DND-41 (cell line): Measurements from ENCODE around the gene MMP17.

ENCODE experiments used
- ATAC-seq: fragments of 200-7000 bp; cut with Tn5 transposase; 3 replicates; pipeline ENCODE4 v1.9.1; 2021; ENCODE audit warnings: low read depth; ENCODE audit not compliant: insufficient read depth
- DNase-seq: peaks from one replicate; pipeline ENCODE4 v3.0.0-alpha.2; 2020
- H2AFZ ChIP-seq: 2 replicates; pipeline ENCODE4 v1.6.0; 2012; ENCODE audit warnings: low read depth, low read length
- H3K27ac ChIP-seq: 2 replicates; pipeline ENCODE4 v1.5.1; 2012; ENCODE audit warnings: low read length, inconsistent platforms
- H3K27me3 ChIP-seq: fragments of 200-600 bp; sonication (generic); 2 replicates; pipeline ENCODE4 v1.6.0; 2012; ENCODE audit warnings: low read length, mild to moderate bottlenecking, inconsistent platforms; ENCODE audit not compliant: insufficient read depth, poor library complexity
- H3K36me3 ChIP-seq: 2 replicates; pipeline ENCODE4 v1.5.1; 2012; ENCODE audit warnings: low read length, inconsistent platforms; ENCODE audit not compliant: insufficient read depth
- H3K4me1 ChIP-seq: 2 replicates; pipeline ENCODE4 v1.5.1; 2012; ENCODE audit warnings: mild to moderate bottlenecking, low read length; ENCODE audit not compliant: insufficient read depth
- H3K4me2 ChIP-seq: 2 replicates; pipeline ENCODE4 v1.6.0; 2012; ENCODE audit warnings: mild to moderate bottlenecking, moderate library complexity, low read length, inconsistent platforms; ENCODE audit not compliant: insufficient read depth
- H3K4me3 ChIP-seq, 2 experiments: fragments of 200-600 bp in 1 of 2; shearing (Covaris generic) in 1 of 2; 2 replicates each; pipeline ENCODE4 v1.5.1; 2012 to 2016; ENCODE audit warnings: inconsistent platforms in 2 of 2, low read length in 2 of 2, mild to moderate bottlenecking in 2 of 2, low read depth in 1 of 2, moderate library complexity in 1 of 2
- H3K79me2 ChIP-seq: 2 replicates; pipeline ENCODE4 v1.6.0; 2012; ENCODE audit warnings: low read length, inconsistent platforms; ENCODE audit not compliant: insufficient read depth
- H3K9ac ChIP-seq: 2 replicates; pipeline ENCODE4 v1.6.0; 2012; ENCODE audit warnings: low read depth, mild to moderate bottlenecking, inconsistent platforms, low read length, moderate library complexity
- H3K9me3 ChIP-seq: 2 replicates; pipeline ENCODE4 v1.5.1; 2012; ENCODE audit warnings: low read length, moderate library complexity, mild to moderate bottlenecking, inconsistent platforms; ENCODE audit not compliant: insufficient read depth, severe bottlenecking
- H4K20me1 ChIP-seq: 2 replicates; pipeline ENCODE4 v1.6.0; 2012; ENCODE audit warnings: low read length; ENCODE audit not compliant: insufficient read depth
- EZH2 ChIP-seq: IDR thresholded peaks from 3 replicates; pipeline ENCODE4 v1.6.1; 2012; ENCODE audit warnings: borderline replicate concordance, low read depth, mild to moderate bottlenecking, moderate library complexity, low read length, inconsistent platforms; ENCODE audit not compliant: severe bottlenecking
- TF ChIP-seq, protein P1 (sequence below): IDR thresholded peaks from 2 replicates; pipeline ENCODE4 v1.5.1; 2012; ENCODE audit warnings: borderline replicate concordance, low read length, moderate library complexity, mild to moderate bottlenecking; ENCODE audit not compliant: poor library complexity, severe bottlenecking; ENCODE audit errors: extremely low read depth

The MMP17 gene

DNA sequence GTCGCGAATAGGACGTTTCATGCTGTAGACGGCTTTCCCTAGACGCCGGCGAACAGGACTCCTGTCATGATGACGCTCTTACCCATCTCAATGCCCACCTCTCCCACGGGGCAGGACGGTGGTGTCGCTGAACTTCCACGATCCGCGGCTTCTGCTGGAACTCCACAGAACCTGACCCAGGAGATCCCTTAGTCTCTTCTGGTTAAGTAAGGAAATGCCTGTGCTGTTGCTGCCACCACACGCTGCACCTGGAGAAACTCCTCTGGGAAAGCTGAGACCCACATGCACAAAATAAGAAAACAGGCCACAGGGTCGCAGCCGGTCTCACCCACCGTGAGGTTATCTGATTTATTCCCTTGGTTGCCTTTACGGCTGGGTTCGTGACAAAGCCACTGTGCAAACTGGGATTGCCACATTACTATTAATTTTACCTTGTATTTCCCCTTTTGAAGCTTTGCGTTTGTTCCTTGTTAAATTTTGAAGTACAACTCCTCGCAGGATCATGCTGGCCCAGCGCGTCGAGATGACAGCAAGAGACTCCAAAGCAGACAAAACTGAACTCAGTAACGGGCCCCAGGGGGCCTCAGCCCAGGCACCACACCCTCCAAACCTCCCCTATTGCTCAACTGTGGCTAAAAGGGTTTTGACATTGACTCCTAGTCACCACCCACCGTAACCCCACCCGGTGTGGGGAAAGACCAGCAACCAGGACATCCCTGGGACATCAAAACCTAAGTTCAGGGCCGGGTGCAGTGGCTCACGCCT is 9.2 kb upstream of the MMP17 start:
- Histone ChIP-seq H3K36me3 (no peaks in the 10 kb centered on the region), H3K79me2 (no peaks in the 10 kb centered on the region), H3K4me1 (no peaks in the 10 kb centered on the region), H4K20me1 (no peaks in the 10 kb centered on the region; the same call in 1 of the 2 replicates), H3K9me3 (no peaks in the 10 kb centered on the region), H2AFZ (no peak overlapping the region), H3K27me3 (no peaks in the 10 kb centered on the region), H3K4me2 (no peak overlapping the region), H3K4me3 (no peak overlapping the region), H3K27ac (no peak overlapping the region), H3K9ac (no peak overlapping the region)
- TF ChIP-seq, protein P1, sequence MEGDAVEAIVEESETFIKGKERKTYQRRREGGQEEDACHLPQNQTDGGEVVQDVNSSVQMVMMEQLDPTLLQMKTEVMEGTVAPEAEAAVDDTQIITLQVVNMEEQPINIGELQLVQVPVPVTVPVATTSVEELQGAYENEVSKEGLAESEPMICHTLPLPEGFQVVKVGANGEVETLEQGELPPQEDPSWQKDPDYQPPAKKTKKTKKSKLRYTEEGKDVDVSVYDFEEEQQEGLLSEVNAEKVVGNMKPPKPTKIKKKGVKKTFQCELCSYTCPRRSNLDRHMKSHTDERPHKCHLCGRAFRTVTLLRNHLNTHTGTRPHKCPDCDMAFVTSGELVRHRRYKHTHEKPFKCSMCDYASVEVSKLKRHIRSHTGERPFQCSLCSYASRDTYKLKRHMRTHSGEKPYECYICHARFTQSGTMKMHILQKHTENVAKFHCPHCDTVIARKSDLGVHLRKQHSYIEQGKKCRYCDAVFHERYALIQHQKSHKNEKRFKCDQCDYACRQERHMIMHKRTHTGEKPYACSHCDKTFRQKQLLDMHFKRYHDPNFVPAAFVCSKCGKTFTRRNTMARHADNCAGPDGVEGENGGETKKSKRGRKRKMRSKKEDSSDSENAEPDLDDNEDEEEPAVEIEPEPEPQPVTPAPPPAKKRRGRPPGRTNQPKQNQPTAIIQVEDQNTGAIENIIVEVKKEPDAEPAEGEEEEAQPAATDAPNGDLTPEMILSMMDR = no peak
- no peak for TF ChIP-seq EZH2
- DNase-seq (no peak), ATAC-seq (no peak)

DNA sequence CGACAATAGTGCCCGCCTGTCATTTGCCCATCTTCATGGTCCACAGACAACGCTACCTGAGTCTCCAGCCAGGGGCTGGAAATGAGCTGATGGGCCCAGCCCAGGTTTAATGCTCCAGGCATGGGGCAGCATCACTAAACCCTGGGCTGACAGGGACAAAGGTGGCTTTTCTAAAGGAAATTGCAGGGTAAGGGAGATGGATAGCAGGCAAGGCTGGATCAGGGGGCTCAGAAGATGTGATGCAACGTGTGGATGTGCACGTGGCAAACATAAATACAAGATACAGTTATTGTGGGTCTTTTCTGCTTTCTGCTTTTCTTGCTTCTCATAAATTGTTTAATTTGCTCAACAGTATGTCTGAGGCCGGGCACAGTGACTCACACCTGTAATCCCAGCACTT is 3.7 kb upstream of the MMP17 start:
- H3K4me3 ChIP-seq = no peak overlapping the region
- no peaks in the 10 kb centered on the region; the same call in 1 of the 2 replicates for H4K20me1 ChIP-seq
- no peak overlapping the region for H3K9ac ChIP-seq
- H3K9me3 ChIP-seq = no peaks in the 10 kb centered on the region
- H3K27me3 ChIP-seq = no peaks in the 10 kb centered on the region
- H3K79me2 ChIP-seq = no peaks in the 10 kb centered on the region
- no peak overlapping the region for H3K27ac ChIP-seq
- ATAC-seq = no peak
- no peak overlapping the region for H2AFZ ChIP-seq
- no peaks in the 10 kb centered on the region for H3K4me1 ChIP-seq
- no peak overlapping the region for H3K4me2 ChIP-seq
- no peak for DNase-seq
- TF ChIP-seq EZH2 = no peak
- TF ChIP-seq, protein P1 = no peak
- H3K36me3 ChIP-seq = no peaks in the 10 kb centered on the region

DNA sequence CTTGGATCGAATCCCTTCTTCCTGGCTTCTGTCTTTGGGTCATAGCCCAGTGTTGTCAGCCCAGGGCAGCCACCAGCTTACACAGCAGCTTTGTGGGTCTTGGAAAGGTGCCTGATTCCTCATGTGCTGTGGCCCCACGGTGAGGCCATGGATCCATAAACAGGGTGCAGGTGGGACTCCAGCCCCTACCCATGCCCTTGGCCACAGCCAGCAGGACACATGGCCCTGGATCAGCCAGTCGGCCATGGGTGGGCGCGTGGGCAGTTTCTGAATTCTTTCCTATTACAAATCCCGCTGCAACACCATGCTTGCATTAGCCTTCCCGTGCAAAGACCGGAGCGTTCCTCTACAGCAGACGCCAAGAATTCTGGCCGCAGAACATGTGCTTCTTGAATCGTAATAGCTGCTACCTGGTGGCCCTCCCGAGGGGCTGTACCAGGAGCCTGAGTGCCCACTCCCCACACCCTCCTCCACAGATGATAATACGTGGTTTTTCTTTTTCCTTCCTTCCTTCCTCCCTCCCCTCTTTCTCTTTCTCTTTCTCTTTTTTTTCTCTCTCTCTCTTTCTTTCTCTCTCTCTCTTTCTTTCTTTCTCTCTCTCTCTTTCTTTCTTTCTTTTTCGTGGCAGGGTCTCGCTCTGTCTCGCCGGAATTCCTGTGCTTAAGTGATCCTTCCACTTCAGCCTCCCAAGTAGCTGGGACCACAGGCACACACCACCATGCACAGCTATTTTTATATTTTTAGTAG is 2.9 kb upstream of the MMP17 start:
- H3K9me3 ChIP-seq = no peaks in the 10 kb centered on the region
- H3K27me3 ChIP-seq = no peaks in the 10 kb centered on the region
- TF ChIP-seq EZH2 = no peak
- TF ChIP-seq, protein P1 = no peak
- no peaks in the 10 kb centered on the region for H3K79me2 ChIP-seq
- no peak for ATAC-seq
- no peak overlapping the region for H3K27ac ChIP-seq
- DNase-seq = no peak
- no peak overlapping the region for H3K4me3 ChIP-seq
- H3K9ac ChIP-seq = no peak overlapping the region
- no peaks in the 10 kb centered on the region for H3K4me1 ChIP-seq
- H3K36me3 ChIP-seq = no peaks in the 10 kb centered on the region
- H3K4me2 ChIP-seq = no peak overlapping the region
- no peak overlapping the region for H2AFZ ChIP-seq
- H4K20me1 ChIP-seq = no peaks in the 10 kb centered on the region; the same call in 1 of the 2 replicates
